H1 (cell line): ENCODE results near the gene ATP2A3. TPM values are rescaled to one million over a fixed set of nuclear protein-coding genes. Genes with fewer than 3 reads are reported as not detected.

Experiments used
- EGR1 ChIP-seq: IDR thresholded peaks from 2 replicates; pipeline ENCODE4 v1.6.1; 2011; ENCODE audit warnings: low read depth, low read length, borderline replicate concordance
- PHF8 ChIP-seq: fragments of 200-600 bp; sonication (generic); conservative IDR thresholded peaks from 2 replicates; pipeline ENCODE4 v1.7.1; 2012; ENCODE audit warnings: low read depth, mild to moderate bottlenecking, inconsistent platforms, low read length, moderate library complexity
- RNF2 ChIP-seq: fragments of 200-900, 300-1000 bp; sonication (generic); IDR thresholded peaks from 2 replicates; pipeline ENCODE4 v1.7.1; 2016; ENCODE audit warnings: borderline replicate concordance, low read depth, mild to moderate bottlenecking, antibody characterized with exemption, low read length; ENCODE audit not compliant: poor library complexity, severe bottlenecking; ENCODE audit errors: missing control alignments
- polyA plus RNA-seq, 7 experiments: library from polyadenylated mRNA; depleted of rRNA in 3 of 7; stranded (reverse) in 5 of 7; unstranded in 2 of 7; fragments of >200 nt in 5 of 7; fragments of 200-250 nt in 2 of 7; gene quantifications; 1 replicate in 5 of 7; 2 replicates in 1 of 7; 4 replicates in 1 of 7; pipeline versions ENCODE4 v1.2.1 to v1.2.3, GENCODE V29; 2011 to 2013; ENCODE audit warnings: missing spikeins in 2 of 7, mixed read lengths in 2 of 7
- total RNA-seq: library from RNA; stranded (reverse); fragmentation: NEBNext Ultra II Directional; extraction: Animal tissue kit (Norgen Biotek cat#: 25700); gene quantifications from 2 replicates; pipeline ENCODE4 v1.2.1, GENCODE V29; 2021
- TF ChIP-seq, protein P1 (sequence below): IDR thresholded peaks from 2 replicates; pipeline ENCODE4 v1.6.1; 2011; ENCODE audit warnings: low read length, improper control_type of control experiment

Gene ATP2A3
- total and polyA plus RNA-seq, 2 of the 8 experiments (the other 6 are each of a cell fraction or from before 2014, with no cell fraction given): 18.4 to 32.5 TPM

GRCh38 chr17:3994221-3994576 is 30.0 kb upstream of the ATP2A3 start (continued):
- TF ChIP-seq RNF2: no peak
- no peak for TF ChIP-seq PHF8
- TF ChIP-seq, protein P1, sequence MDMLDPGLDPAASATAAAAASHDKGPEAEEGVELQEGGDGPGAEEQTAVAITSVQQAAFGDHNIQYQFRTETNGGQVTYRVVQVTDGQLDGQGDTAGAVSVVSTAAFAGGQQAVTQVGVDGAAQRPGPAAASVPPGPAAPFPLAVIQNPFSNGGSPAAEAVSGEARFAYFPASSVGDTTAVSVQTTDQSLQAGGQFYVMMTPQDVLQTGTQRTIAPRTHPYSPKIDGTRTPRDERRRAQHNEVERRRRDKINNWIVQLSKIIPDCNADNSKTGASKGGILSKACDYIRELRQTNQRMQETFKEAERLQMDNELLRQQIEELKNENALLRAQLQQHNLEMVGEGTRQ: no peak
- TF ChIP-seq EGR1: no peak
